Neutrophil (primary cell): Measurements from ENCODE around the gene ARIH2.

Source experiments
- H3K27ac ChIP-seq: fragments of 200-600 bp; sonication (generic); 2 replicates; pipeline ENCODE4 v1.5.1; 2016; ENCODE audit warnings: mild to moderate bottlenecking, moderate library complexity
- H3K27me3 ChIP-seq: fragments of 200-600 bp; sonication (generic); 2 replicates; pipeline ENCODE4 v1.6.0; 2016; ENCODE audit warnings: mild to moderate bottlenecking
- H3K36me3 ChIP-seq: fragments of 200-600 bp; sonication (generic); 2 replicates; pipeline ENCODE4 v1.5.1; 2017
- H3K4me1 ChIP-seq, 2 experiments: fragments of 200-600 bp in 1 of 2; sonication (generic) in 1 of 2; 1 replicate in 1 of 2; 2 replicates in 1 of 2; pipeline versions ENCODE4 v1.5.1 to v1.6.1; 2013 to 2016; ENCODE audit warnings: low read depth in 1 of 2, low read length in 1 of 2, mild to moderate bottlenecking in 1 of 2, moderate library complexity in 1 of 2; ENCODE audit not compliant: control insufficient read depth in 1 of 2, insufficient read depth in 1 of 2
- H3K4me3 ChIP-seq, 2 experiments: fragments of 200-600 bp in 1 of 2; sonication (generic) in 1 of 2; 1 replicate in 1 of 2; 2 replicates in 1 of 2; pipeline ENCODE4 v1.5.1; 2013 to 2016; ENCODE audit warnings: low read depth in 1 of 2, low read length in 1 of 2, mild to moderate bottlenecking in 1 of 2, moderate library complexity in 1 of 2
- H3K9me3 ChIP-seq: fragments of 200-600 bp; sonication (generic); 2 replicates; pipeline ENCODE4 v1.5.1; 2016
- CTCF ChIP-seq: fragments of 200-600 bp; sonication (generic); IDR thresholded peaks from 2 replicates; pipeline ENCODE4 v1.5.1; 2016; ENCODE audit warnings: antibody characterized with exemption

Gene ARIH2

GRCh38 chr3:48881652-48882114 lies 37.0 kb upstream of the ARIH2 start:
- Histone ChIP-seq H3K4me1 (no peaks in the 10 kb centered on the region), H3K9me3 (no peaks in the 10 kb centered on the region), H3K36me3 (peaks cover 66% of the 10 kb centered on the region), H3K27ac (no peak overlapping the region), H3K27me3 (no peaks in the 10 kb centered on the region), H3K4me3 (no peak overlapping the region)
- TF ChIP-seq CTCF = no peak

GRCh38 chr3:48885753-48886152 lies 32.9 kb upstream of the ARIH2 start:
- Histone ChIP-seq H3K9me3 (no peaks in the 10 kb centered on the region), H3K4me3 (no peak overlapping the region), H3K27me3 (no peaks in the 10 kb centered on the region), H3K27ac (no peak overlapping the region), H3K36me3 (peaks cover 67% of the 10 kb centered on the region), H3K4me1 (no peaks in the 10 kb centered on the region)
- no peak for TF ChIP-seq CTCF

GRCh38 chr3:48891606-48892005 lies 27.0 kb upstream of the ARIH2 start:
- Histone ChIP-seq H3K27me3 (no peaks in the 10 kb centered on the region), H3K27ac (no peak overlapping the region), H3K4me1 (peaks cover under 1 to 3% of the 10 kb centered on the region in 2 experiments), H3K4me3 (no peak overlapping the region), H3K36me3 (peaks cover 41% of the 10 kb centered on the region), H3K9me3 (no peaks in the 10 kb centered on the region)
- no peak for TF ChIP-seq CTCF

- Histone ChIP-seq H3K9me3 (no peaks in the 10 kb centered on the region), H3K4me1 (peaks cover 21 to 29% of the 10 kb centered on the region in 2 experiments), H3K27ac (no peak overlapping the region), H3K4me3 (no peak overlapping the region), H3K27me3 (no peaks in the 10 kb centered on the region), H3K36me3 (peaks cover 22% of the 10 kb centered on the region)
- no peak for TF ChIP-seq CTCF
Observed at GRCh38 chr3:48894516-48894915, 24.1 kb upstream of the ARIH2 start.

- Histone ChIP-seq H3K4me1 (peaks cover 21 to 29% of the 10 kb centered on the region in 2 experiments), H3K27me3 (no peaks in the 10 kb centered on the region), H3K9me3 (no peaks in the 10 kb centered on the region), H3K36me3 (peaks cover 2% of the 10 kb centered on the region), H3K27ac (peak overlapping the region; percentile 84), H3K4me3 (peak overlapping the region in 1 of 2 experiments; percentile 79)
- no peak for TF ChIP-seq CTCF
Observed at GRCh38 chr3:48896936-48897335, 21.7 kb upstream of the ARIH2 start.
